Endothelial cell of umbilical vein (primary cell): ENCODE results near the gene ANKS1B. TPM values are rescaled to one million over a fixed set of nuclear protein-coding genes. Genes with fewer than 3 reads are reported as not detected.

ENCODE experiments used
- BruUV-seq: library from RNA; stranded (reverse); fragments of 400-500 nt; replicated peaks from 2 replicates; lab custom pipeline; 2021; lab: Mats Ljungman, UMichigan
- CTCF ChIA-PET: fragments of 300-600, 350-600 bp; sonication (Branson Sonifier 250); formaldehyde crosslinking; loops from one replicate; lab custom pipeline; 2021; ENCODE audit warnings: antibody characterized with exemption, inconsistent platforms; lab: Charles Lee
- POLR2A ChIA-PET: fragments of 300-600, 350-600 bp; sonication (Branson Sonifier 250); formaldehyde crosslinking; loops from one replicate; lab custom pipeline; 2021; ENCODE audit warnings: antibody characterized with exemption, inconsistent platforms; lab: Charles Lee
- DNase-seq: peaks from one replicate; pipeline ENCODE4 v3.0.0-alpha.2; 2011; ENCODE audit warnings: low read depth, low spot score
- FAIRE-seq: peaks from 2 replicates; lab custom pipeline; 2011; peaks lifted over from hg19 to GRCh38; lab: Jason Lieb, UNC
- H2AFZ ChIP-seq: 2 replicates; pipeline ENCODE4 v1.6.0; 2012; ENCODE audit warnings: low read depth, low read length, control low read depth, inconsistent platforms
- H3K27ac ChIP-seq: 2 replicates; pipeline ENCODE4 v1.5.1; 2011; ENCODE audit warnings: low read depth, mild to moderate bottlenecking, control low read depth, low read length, moderate library complexity; ENCODE audit not compliant: insufficient read depth
- H3K27me3 ChIP-seq, 2 experiments: 2 replicates each; pipeline versions ENCODE4 v1.6.0 to v1.6.1; 2011; ENCODE audit warnings: low read length in 2 of 2, mixed read lengths in 1 of 2; ENCODE audit not compliant: control insufficient read depth in 2 of 2, insufficient read depth in 2 of 2
- H3K36me3 ChIP-seq, 2 experiments: 2 replicates in 1 of 2; 3 replicates in 1 of 2; pipeline ENCODE4 v1.5.1; 2011; ENCODE audit warnings: low read length in 2 of 2, mild to moderate bottlenecking in 1 of 2, moderate library complexity in 1 of 2; ENCODE audit not compliant: control insufficient read depth in 2 of 2, insufficient read depth in 2 of 2; ENCODE audit errors: extremely low read depth in 1 of 2
- H3K4me1 ChIP-seq: 3 replicates; pipeline ENCODE4 v1.5.1; 2011; ENCODE audit warnings: mild to moderate bottlenecking, low read length; ENCODE audit not compliant: control insufficient read depth, insufficient read depth; ENCODE audit errors: extremely low read depth
- H3K4me2 ChIP-seq: 2 replicates; pipeline ENCODE4 v1.6.1; 2011; ENCODE audit warnings: low read length, control low read depth, mixed read lengths; ENCODE audit not compliant: insufficient read depth
- H3K4me3 ChIP-seq, 3 experiments: fragments of 200-600 bp in 1 of 3; sonication (generic), shearing (Covaris generic) in 1 of 3; replicated peaks in 1 of 3; 2 replicates each; pipeline ENCODE4 v1.5.1; 2011 to 2016; ENCODE audit warnings: control low read depth in 3 of 3, low read length in 3 of 3, mild to moderate bottlenecking in 2 of 3, inconsistent platforms in 1 of 3, low read depth in 1 of 3, moderate library complexity in 1 of 3; ENCODE audit not compliant: insufficient read depth in 1 of 3
- H3K79me2 ChIP-seq: 2 replicates; pipeline ENCODE4 v1.6.0; 2012; ENCODE audit warnings: low read length, inconsistent platforms; ENCODE audit not compliant: control insufficient read depth, insufficient read depth
- H3K9ac ChIP-seq: replicated peaks from 2 replicates; pipeline ENCODE3; 2011; ENCODE audit warnings: low read length, control low read depth; ENCODE audit not compliant: insufficient read depth; ENCODE audit errors: extremely low read depth
- H3K9me1 ChIP-seq: replicated peaks from 3 replicates; pipeline ENCODE4 v1.6.0; 2011; ENCODE audit warnings: mild to moderate bottlenecking, low read length; ENCODE audit not compliant: control insufficient read depth, insufficient read depth; ENCODE audit errors: extremely low read depth
- H3K9me3 ChIP-seq: replicated peaks from 2 replicates; pipeline ENCODE4 v1.5.1; 2012; ENCODE audit warnings: low read length, inconsistent platforms; ENCODE audit not compliant: control insufficient read depth, insufficient read depth
- H4K20me1 ChIP-seq: replicated peaks from 2 replicates; pipeline ENCODE3; 2011; ENCODE audit warnings: mild to moderate bottlenecking, low read length; ENCODE audit not compliant: control insufficient read depth, insufficient read depth; ENCODE audit errors: extremely low read depth
- CTCF ChIP-seq, 2 donors: IDR thresholded peaks; 1 replicate in 1 of 2; 2 replicates in 1 of 2; pipeline ENCODE4 v1.5.1; 2011; ENCODE audit warnings: low read length in 2 of 2, mild to moderate bottlenecking in 2 of 2, moderate library complexity in 2 of 2, control low read depth in 1 of 2, inconsistent platforms in 1 of 2, low read depth in 1 of 2; ENCODE audit not compliant: insufficient read depth in 1 of 2; ENCODE audit errors: extremely low read depth in 1 of 2
- EZH2 ChIP-seq: IDR thresholded peaks from 2 replicates; pipeline ENCODE4 v1.6.1; 2012; ENCODE audit warnings: borderline replicate concordance, low read depth, mild to moderate bottlenecking, moderate library complexity, low read length, inconsistent platforms; ENCODE audit not compliant: severe bottlenecking
- FOS ChIP-seq: IDR thresholded peaks from 2 replicates; pipeline ENCODE4 v1.6.1; 2011; ENCODE audit warnings: mild to moderate bottlenecking, low read length, moderate library complexity, borderline replicate concordance; ENCODE audit not compliant: insufficient read depth
- GATA2 ChIP-seq: IDR thresholded peaks from 2 replicates; pipeline ENCODE4 v1.7.0; 2011; ENCODE audit warnings: low read depth, mild to moderate bottlenecking, moderate library complexity, mixed read lengths, low read length; ENCODE audit not compliant: insufficient read length, insufficient read depth
- JUN ChIP-seq: IDR thresholded peaks from 2 replicates; pipeline ENCODE4 v1.6.1; 2011; ENCODE audit warnings: borderline replicate concordance, low read depth; ENCODE audit not compliant: insufficient read length, insufficient read depth
- MAX ChIP-seq: IDR thresholded peaks from 2 replicates; pipeline ENCODE4 v1.6.1; 2011; ENCODE audit not compliant: insufficient read depth, insufficient read length
- MYC ChIP-seq: IDR thresholded peaks from one replicate; pipeline ENCODE4 v1.6.1; 2011; ENCODE audit warnings: mild to moderate bottlenecking, low read depth, low read length
- POLR2A ChIP-seq: IDR thresholded peaks from 2 replicates; pipeline ENCODE4 v1.6.1; 2012; ENCODE audit warnings: low read depth, mild to moderate bottlenecking, control low read depth, low read length
- POLR2AphosphoS5 ChIP-seq: IDR thresholded peaks from 2 replicates; pipeline ENCODE4 v1.6.1; 2012; ENCODE audit warnings: low read depth, mild to moderate bottlenecking, control low read depth, low read length, moderate library complexity; ENCODE audit not compliant: insufficient read depth
- dilution Hi-C: fragments of 300-500 bp; cut with MboI; formaldehyde crosslinking; loops from one replicate; pipeline ENCODE4 v1.15.0; 2019; ENCODE audit warnings: low sequenced_read_pairs; ENCODE audit not compliant: extremely low pct_ligation_motif_present
- intact Hi-C: fragments of 100-400 bp; cut with micrococcal nuclease; formaldehyde crosslinking; loops from one replicate; pipeline ENCODE4 v1.10.0; 2022
- polyA plus RNA-seq, 4 experiments: library from polyadenylated mRNA; depleted of rRNA in 3 of 4; stranded (reverse) in 3 of 4; unstranded in 1 of 4; fragments of >200 nt; gene quantifications; 2 replicates each; pipeline versions ENCODE4 v1.2.1 to v1.2.3, GENCODE V29; 2011 to 2012; ENCODE audit warnings: missing spikeins in 1 of 4
- total RNA-seq: library from RNA; stranded (reverse); gene quantifications from 2 replicates; pipeline ENCODE4 v1.2.3, GENCODE V29; 2021

Gene ANKS1B
- total and polyA plus RNA-seq, 2 donors (not counting 3 experiments of a cell fraction or from before 2014, with no cell fraction given): 0.15 to 0.38 TPM

- H3K27ac ChIP-seq: no peak overlapping the region
- no peak for TF ChIP-seq POLR2AphosphoS5
- TF ChIP-seq JUN: no peak
- TF ChIP-seq FOS: no peak
- no peak for TF ChIP-seq MYC
- TF ChIP-seq POLR2A: no peak
- no peak for TF ChIP-seq GATA2
- no peak for TF ChIP-seq CTCF (IDR thresholded peaks at IDR 0.05; ENCODE audit: extremely low read depth in 1 of 2, insufficient read depth in 1 of 2, low read depth in 1 of 2, low read length in 2 of 2)
- TF ChIP-seq EZH2: no peak
- TF ChIP-seq MAX: no peak
- BruUV-seq: no TSS peak
- no peak for DNase-seq
- H3K9ac ChIP-seq: no peak overlapping the region
- no peaks in the 10 kb centered on the region for H3K9me1 ChIP-seq
- no peaks in the 10 kb centered on the region for H3K27me3 ChIP-seq
- FAIRE-seq: no peak
- H4K20me1 ChIP-seq: no peaks in the 10 kb centered on the region
- intact Hi-C loops: no loop called here
- no peak overlapping the region for H2AFZ ChIP-seq
- H3K36me3 ChIP-seq: no peaks in the 10 kb centered on the region
- dilution Hi-C loops: no loop called here
- H3K9me3 ChIP-seq: peaks cover 2% of the 10 kb centered on the region
- ChIA-PET POLR2A (no interaction called here), CTCF (no interaction called here)
- H3K4me3 ChIP-seq: no peak overlapping the region
- H3K79me2 ChIP-seq: no peaks in the 10 kb centered on the region
- H3K4me2 ChIP-seq: no peak overlapping the region
- no peaks in the 10 kb centered on the region for H3K4me1 ChIP-seq
These were observed 530.7 kb downstream of the ANKS1B start for GRCh38 chr12:99453836-99454538.
